Activated gamma-delta T cell (primary cell): ENCODE data around the gene GASK1A.
"Not testable (repeated sequence)": the region's sequence is repeated elsewhere in the genome, so short reads cannot be mapped to it uniquely, and the experiment has no call there.

Experiments used
- DNase-seq: peaks from one replicate; lab custom pipeline; 2025; lab: John Stamatoyannopoulos, UW
- total RNA-seq, 2 donors: gene quantifications; one replicate each; lab custom pipeline; 2026; lab: John Stamatoyannopoulos, UW

The GASK1A gene
- total RNA-seq: 0.15 to 0.22 reads per million in 2 donors

- DNase-seq: no peak
These were observed at the start of gene GASK1A for GRCh38 chr3:42979044-42979972. Gene GASK1A, plus strand, starts transcription at chr3:42979311. Its CDS starts 332 bp downstream, at chr3:42979643.

DNA sequence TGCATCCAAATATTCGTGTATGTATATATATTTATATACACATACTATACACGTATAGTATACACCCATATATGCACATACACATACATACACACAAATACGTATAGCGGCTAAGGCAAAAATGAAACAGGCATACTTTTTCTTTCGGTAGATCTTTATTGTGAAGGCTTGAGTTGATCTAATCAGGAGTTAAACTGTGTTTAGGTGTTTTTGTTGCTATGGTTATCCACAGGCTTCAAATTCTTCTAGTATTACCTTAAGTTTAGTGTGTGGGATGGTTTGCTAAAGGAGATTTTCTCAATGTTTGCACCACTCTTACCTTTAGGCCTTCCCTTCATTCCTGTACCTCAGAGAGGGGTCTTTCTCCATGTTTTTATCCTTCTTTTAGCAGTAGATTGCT, 45.0 kb upstream of the GASK1A start:
- DNase-seq: no peak

- no peak for DNase-seq
These were observed 44.2 kb upstream of the GASK1A start for GRCh38 chr3:42934910-42935309.

DNA sequence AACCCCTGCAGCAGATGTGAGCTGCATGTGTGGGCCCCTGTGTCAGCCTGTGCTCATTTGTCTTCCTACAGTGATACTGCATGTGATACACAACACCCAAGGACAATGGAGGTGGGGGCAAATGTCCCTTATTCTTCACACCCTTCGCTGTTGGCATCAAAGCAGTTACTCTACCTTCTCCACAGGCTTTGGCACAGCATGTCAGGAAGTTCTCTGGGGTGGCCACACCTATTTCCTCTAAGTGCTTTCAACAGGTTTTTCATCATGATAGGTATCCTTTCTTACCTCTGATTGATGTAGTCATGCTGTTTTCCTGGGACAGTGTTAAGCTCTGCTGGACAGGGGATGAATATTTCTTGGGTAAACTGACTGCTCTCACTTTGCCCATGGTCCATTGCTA, 43.6 kb upstream of the GASK1A start:
- DNase-seq: no peak

DNA sequence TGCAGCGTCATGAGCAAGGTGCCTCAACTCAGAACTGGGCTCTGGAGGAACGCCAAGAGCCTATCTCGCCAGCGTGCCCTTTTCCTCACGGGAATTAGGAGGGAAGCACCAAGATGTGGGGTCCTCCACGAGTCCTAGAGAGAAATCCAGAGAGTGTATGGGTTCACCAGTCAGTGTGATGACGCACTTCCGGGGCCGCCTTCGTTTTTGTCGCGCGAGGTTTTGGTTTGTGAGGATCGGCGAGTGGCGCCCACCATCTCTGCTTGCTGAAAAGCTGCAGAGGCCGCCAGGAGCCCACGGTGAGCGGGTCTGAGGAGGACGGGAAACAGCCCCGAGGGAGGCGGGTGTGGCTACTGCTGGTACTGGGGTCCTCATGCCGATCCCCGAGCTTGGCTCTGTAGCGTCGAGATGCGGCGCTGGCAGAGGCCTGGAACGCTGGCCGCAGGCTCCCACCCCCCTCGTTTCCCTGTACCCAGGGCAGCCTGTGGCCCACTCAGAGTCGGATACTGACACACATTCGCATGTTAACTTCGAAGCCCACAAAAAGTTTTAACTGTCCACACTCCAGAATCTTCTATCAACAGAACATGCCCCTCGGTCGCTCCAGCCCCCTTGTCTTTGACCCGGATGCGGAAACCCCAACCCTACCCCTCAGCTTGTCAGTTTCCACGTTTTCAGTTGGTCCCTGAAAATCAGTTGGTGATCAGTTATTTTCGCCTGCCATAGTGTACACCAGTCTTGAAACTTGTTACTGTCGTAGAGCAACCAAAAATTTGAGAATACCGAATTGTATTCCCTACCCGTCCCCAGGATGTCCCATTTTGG, 42.7 kb upstream of the GASK1A start:
- no peak for DNase-seq

- DNase-seq: no peak
These were observed 41.8 kb upstream of the GASK1A start for GRCh38 chr3:42937334-42937733.

- no peak for DNase-seq
These were observed 36.4 kb upstream of the GASK1A start for GRCh38 chr3:42942693-42943092.

DNA sequence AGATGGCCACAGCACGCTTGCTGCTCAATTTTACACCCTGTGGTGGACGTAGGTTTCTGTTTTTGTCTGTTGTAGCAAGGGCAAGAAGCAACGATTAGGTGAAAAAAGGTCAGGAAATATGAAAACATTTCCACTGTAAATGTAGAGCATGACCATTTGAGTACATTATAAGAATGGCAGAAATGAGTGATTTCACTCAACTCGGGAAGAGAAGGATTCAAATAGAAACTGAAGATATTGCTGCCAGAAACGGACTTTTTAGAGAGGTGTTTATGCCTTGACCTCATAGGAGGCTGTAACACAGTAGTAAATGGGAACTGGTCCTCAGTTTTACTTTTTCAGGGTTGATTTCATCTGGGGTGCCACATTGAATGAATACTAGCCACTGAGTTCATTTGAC, 33.1 kb upstream of the GASK1A start:
- no peak for DNase-seq

GRCh38 chr3:42957573-42957972, 21.5 kb upstream of the GASK1A start:
- DNase-seq: no peak

DNA sequence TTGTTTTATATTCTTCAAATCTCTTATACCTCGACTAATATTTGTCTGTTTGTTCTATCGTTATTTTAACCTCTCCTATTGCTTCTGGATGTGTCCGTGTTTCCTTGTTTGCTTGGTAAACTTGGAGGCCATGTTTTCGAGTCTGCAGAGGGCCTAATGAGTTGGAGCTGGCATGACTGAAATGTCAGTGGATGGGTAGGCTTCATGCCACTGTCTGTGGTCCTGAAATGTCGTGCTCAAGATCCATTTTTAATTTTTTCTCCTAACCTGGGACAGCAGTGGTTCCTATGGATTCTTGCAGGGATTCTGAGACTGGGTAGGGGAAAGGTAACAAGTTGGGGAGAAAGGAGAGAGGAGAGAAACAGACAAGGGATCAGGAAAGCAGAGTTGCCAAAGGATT, 18.8 kb upstream of the GASK1A start:
- DNase-seq: no peak

DNA sequence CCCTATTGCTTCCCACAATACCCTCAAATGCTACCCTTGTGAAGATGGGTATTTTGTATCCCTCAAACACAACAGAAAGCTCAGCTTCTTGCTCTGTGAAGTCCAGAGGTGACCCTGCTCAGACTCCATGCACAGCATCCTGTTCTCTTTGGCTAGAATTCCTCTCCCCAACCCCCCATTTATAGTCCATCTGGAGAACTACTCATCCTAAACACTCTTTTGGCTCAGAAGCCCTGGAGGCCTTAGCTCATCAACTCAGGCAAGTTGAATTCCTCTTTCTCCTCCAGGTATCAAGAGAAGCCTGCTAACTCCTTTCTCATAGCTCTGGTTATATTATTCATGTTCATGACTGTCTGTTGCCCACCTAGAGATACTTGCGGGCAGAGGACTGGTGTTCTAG, 18.3 kb upstream of the GASK1A start:
- no peak for DNase-seq

DNA sequence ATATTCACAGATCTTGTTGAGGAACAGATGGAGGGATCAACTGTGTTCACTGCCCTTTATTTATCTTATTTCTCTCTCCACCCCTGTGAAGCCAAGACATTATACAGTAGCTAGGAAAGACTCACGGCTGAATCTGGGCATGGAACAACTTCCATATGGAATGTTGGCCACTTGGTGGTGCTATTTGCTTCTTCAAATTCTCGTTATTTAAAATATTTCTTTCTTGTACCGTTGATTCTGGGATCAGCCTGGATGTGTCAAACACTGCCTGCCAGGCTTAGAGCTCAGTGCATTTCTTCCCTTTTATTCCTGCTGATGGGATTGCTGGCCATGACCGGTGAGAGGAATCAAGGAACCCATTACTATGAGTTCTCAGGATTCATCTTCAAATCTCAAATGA, 17.5 kb upstream of the GASK1A start:
- DNase-seq: no peak

GRCh38 chr3:42963269-42963668, 15.8 kb upstream of the GASK1A start:
- DNase-seq: no peak

- no peak for DNase-seq
These were observed 14.8 kb upstream of the GASK1A start for GRCh38 chr3:42964266-42964665.

DNA sequence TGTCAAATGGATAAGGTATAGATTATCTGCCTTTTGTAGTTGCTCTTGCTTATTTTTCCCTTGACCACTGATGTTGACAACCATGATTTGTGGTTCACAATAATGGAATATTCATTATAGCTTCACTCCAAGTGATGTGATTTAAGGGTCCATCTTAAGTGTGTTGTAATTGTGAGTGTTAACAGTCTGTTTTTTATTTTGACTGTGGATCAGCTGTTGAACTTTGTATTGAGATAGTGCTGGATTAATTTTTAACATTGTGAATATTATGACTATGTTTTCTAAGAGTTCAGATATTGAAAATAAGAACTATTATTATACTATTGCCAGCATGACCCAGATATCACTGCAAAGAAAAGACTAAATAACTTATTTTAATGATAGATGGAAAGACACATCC, 8.6 kb upstream of the GASK1A start:
- no peak for DNase-seq

DNA sequence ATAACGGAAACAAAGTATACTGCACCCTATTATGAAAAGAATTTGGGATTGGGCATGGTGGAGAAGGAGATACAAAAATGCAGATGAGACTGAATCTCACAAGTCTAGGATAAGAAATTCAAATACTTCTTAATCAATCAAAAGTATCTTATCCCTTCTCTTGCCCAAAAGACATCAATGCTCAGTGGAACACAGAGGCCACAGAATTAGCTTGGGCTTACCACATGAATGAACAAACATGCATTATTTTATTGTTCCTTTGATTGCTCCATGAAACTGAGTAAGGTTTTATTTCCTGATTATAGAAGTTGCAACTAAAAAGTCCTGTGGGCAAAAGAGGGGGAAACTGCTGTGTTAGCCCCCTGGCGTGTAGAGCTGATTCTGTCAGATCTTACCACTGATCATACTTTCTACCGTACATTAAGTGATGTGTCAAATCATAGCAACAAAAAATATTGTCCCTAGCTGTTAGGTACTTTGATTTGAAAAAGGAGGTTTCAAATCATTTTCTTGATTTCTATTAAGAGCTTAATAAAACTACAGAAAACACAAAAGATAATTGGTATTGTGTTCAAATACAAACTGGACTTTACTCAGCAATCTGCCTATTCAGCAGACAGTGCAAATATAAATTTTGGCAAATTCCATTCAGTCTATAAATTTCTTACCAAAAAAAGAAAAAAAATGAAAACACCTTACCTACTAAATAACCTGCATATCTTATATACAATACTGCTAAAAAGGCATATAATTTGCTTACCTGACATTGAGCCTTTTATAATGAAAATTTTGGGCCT, 7.9 kb upstream of the GASK1A start:
- no peak for DNase-seq

DNA sequence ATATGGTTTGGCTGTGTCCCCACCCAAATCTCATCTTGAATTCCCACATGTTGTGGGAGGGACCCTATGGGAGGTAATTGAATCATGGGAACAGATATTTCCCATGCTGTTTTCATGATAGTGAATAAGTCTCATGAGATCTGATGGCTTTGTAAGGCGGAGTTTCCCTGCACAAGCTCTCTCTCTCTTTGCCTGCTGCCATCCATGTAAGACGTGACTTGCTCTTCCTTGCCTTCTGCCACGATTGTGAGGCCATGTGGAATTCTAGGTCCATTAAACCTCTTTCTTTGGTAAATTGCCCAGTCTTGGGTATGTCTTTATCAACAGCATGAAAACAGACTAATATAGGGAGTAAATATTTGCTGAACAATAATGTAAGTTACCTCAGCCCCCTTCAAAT, 4.2 kb upstream of the GASK1A start:
- DNase-seq: not testable (repeated sequence)

GRCh38 chr3:42975456-42975855, 3.7 kb upstream of the GASK1A start:
- DNase-seq: no peak

GRCh38 chr3:42975955-42976354, 3.2 kb upstream of the GASK1A start:
- DNase-seq: no peak

GRCh38 chr3:42980209-42980608, 1.1 kb downstream of the GASK1A start:
- no peak for DNase-seq

DNA sequence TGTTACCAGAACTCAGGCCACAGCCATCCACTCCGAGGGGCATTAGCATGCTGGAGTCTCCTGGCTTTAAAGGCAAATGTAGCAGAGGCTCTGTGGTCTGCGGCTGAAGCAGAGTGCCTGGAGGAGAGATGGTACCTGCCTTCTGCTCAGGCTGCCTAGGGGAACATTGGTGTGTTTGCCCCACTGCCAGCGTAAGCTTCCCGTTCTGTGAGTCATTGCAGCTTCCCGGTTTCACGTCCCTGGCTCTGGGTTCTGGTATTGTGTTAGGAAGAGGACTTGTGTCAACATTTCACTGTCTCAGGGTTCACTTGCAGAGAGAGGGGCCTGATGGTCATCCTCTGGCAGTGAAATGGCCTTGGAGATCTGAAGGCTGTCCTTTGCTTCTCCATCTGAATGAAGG, 1.8 kb downstream of the GASK1A start:
- no peak for DNase-seq
